ENCODE results near the gene EID2. TPM values are rescaled to one million over a fixed set of nuclear protein-coding genes. Genes with fewer than 3 reads are reported as not detected.

The EID2 gene
- total RNA-seq, 1 experiment from 2014 or later: 8.5 TPM

DNA sequence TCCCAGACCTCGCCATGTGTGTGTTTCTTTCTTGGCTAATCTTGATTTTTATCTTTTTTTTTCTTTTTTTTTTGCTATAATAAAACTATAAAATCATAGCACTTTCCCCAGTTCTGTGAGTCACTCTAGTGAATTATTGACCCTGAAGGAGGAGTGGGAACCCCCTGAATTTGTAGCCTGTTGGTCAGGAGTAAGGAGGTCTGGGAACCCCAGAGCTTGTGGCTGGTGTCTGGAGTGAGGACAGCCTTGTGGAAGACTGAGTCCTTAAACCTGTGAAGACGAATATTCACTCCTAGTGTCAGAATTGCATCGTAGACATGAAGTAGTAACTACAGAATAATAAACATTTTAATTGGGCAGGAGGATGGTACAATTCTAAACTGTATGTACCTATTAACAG, 14.8 kb downstream of the EID2 start:
- ChIA-PET CTCF (interaction anchor here (0.7 to 3.3 kb wide), 3 partner anchors 8 to 320 kb away, joined by 5 to 18 read pairs (median 11); partner anchors contain the start of gene EID2B), POLR2A (interaction anchor here (1.1 kb wide), 1 partner anchor 134 kb away, joined by 3 read pairs; the partner anchor contains the start of gene MED29)
- Mint-ChIP-seq H3K4me1 (ENCODE audit: insufficient read depth, unreplicated experiment) (no peaks in the 10 kb centered on the region), H3K36me3 (ENCODE audit: insufficient read depth, unreplicated experiment) (peaks cover 24% of the 10 kb centered on the region), H3K9me3 (ENCODE audit: unreplicated experiment) (no peaks in the 10 kb centered on the region), H3K4me3 (ENCODE audit: unreplicated experiment) (no peak overlapping the region), H3K27me3 (ENCODE audit: insufficient read depth, unreplicated experiment) (no peaks in the 10 kb centered on the region), H3K27ac (ENCODE audit: low read depth, unreplicated experiment) (no peak overlapping the region)
- no peak for DNase-seq (ENCODE audit: unreplicated experiment)
- BruUV-seq (replicated peaks): no TSS peak
- intact Hi-C loops (cut with micrococcal nuclease): no loop called here
- TF ChIP-seq, protein P1, sequence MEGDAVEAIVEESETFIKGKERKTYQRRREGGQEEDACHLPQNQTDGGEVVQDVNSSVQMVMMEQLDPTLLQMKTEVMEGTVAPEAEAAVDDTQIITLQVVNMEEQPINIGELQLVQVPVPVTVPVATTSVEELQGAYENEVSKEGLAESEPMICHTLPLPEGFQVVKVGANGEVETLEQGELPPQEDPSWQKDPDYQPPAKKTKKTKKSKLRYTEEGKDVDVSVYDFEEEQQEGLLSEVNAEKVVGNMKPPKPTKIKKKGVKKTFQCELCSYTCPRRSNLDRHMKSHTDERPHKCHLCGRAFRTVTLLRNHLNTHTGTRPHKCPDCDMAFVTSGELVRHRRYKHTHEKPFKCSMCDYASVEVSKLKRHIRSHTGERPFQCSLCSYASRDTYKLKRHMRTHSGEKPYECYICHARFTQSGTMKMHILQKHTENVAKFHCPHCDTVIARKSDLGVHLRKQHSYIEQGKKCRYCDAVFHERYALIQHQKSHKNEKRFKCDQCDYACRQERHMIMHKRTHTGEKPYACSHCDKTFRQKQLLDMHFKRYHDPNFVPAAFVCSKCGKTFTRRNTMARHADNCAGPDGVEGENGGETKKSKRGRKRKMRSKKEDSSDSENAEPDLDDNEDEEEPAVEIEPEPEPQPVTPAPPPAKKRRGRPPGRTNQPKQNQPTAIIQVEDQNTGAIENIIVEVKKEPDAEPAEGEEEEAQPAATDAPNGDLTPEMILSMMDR (IDR thresholded peaks at IDR 0.05; ENCODE audit: unreplicated experiment): no peak

DNA sequence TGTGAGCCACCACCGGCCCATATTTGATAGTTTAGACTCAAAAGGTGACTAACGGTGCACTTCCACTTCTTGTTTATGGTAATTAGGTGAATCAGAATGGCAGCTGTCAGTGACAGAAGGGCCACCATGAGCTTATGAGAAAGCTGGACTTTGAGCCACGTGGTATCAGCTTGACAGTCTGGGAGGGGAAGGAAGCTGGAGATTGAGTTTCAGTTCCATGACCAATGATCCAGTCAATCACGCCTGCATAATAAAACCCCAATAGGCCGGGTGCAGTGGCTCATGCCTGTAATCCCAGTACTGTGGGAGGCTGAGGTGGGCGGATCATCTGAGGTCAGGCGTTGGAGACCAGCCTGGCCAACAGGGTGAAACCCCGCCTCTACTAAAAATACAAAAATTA, 15.5 kb downstream of the EID2 start:
- no TSS peak for BruUV-seq (replicated peaks)
- no peaks in the 10 kb centered on the region for H3K9me3 Mint-ChIP-seq (ENCODE audit: unreplicated experiment)
- no peaks in the 10 kb centered on the region for H3K27me3 Mint-ChIP-seq (ENCODE audit: insufficient read depth, unreplicated experiment)
- DNase-seq (ENCODE audit: unreplicated experiment): no peak
- CTCF ChIA-PET: interaction anchor here (2.1 to 3.3 kb wide), 2 partner anchors 9 to 50 kb away, joined by 11 to 18 read pairs; partner anchors contain the start of gene EID2B
- peaks cover 23% of the 10 kb centered on the region for H3K36me3 Mint-ChIP-seq (ENCODE audit: insufficient read depth, unreplicated experiment)
- TF ChIP-seq, protein P1 (IDR thresholded peaks at IDR 0.05; ENCODE audit: unreplicated experiment): no peak
- no peak overlapping the region for H3K27ac Mint-ChIP-seq (ENCODE audit: low read depth, unreplicated experiment)
- POLR2A ChIA-PET: no interaction called here
- intact Hi-C loops (cut with micrococcal nuclease): no loop called here
- H3K4me1 Mint-ChIP-seq (ENCODE audit: insufficient read depth, unreplicated experiment): no peaks in the 10 kb centered on the region
- no peak overlapping the region for H3K4me3 Mint-ChIP-seq (ENCODE audit: unreplicated experiment)

DNA sequence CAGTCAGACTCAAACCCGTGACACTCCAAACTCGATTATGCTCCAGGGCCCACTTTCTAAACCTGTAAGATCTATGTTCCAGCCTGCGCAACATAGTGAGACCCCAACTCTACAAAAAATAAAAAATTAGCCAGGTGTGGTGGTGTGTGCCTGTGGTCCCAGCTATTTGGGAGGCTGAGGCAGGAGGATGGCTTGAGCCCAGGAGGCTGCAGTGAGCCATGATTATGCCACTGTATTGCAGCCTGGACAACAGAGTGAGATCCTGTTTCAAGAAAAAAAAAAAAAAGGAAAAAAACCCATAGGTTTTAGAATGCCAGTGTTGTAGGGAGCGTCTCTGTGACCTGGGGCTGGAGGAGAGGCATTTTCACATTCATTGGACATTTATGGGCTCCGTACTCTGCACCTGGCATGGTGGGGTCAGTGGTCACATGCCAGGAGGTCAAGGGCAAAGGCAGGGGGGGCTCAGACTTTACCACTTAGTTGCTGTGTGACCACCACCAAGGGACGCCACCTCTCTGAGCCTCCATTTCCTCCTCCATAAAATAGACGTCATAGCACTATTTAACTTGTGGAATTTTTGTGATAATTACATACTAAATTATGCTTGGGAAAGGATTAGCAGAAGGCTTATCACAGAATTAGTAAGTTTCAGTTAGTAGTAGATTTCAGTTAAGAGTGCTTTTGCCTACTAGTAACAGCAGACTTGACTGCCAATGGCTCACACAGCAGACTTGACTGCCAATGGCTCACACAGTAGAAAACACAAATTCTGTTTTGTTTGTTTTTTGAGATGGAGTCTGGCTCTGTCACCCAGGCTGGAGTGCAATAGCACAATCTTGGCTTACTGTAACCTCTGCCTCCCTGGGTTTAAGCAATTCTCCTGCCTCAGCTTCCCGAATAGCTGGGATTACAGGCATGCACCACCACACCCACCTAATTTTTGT, 19.1 kb downstream of the EID2 start:
- peaks cover 4% of the 10 kb centered on the region for H3K4me1 Mint-ChIP-seq (ENCODE audit: insufficient read depth, unreplicated experiment)
- intact Hi-C loops (cut with micrococcal nuclease): no loop called here
- no peaks in the 10 kb centered on the region for H3K36me3 Mint-ChIP-seq (ENCODE audit: insufficient read depth, unreplicated experiment)
- no peaks in the 10 kb centered on the region for H3K9me3 Mint-ChIP-seq (ENCODE audit: unreplicated experiment)
- TF ChIP-seq, protein P1 (IDR thresholded peaks at IDR 0.05; ENCODE audit: unreplicated experiment): no peak
- no TSS peak for BruUV-seq (replicated peaks)
- POLR2A ChIA-PET: no interaction called here
- peaks cover 20% of the 10 kb centered on the region for H3K27me3 Mint-ChIP-seq (ENCODE audit: insufficient read depth, unreplicated experiment)
- H3K4me3 Mint-ChIP-seq (ENCODE audit: unreplicated experiment): no peak overlapping the region
- H3K27ac Mint-ChIP-seq (ENCODE audit: low read depth, unreplicated experiment): no peak overlapping the region
- CTCF ChIA-PET: interaction anchor here (0.9 to 1.2 kb wide), 3 partner anchors 12 to 25 kb away, joined by 3 to 7 read pairs (median 3); partner anchors contain the start of gene EID2B
- no peak for DNase-seq (ENCODE audit: unreplicated experiment)

DNA sequence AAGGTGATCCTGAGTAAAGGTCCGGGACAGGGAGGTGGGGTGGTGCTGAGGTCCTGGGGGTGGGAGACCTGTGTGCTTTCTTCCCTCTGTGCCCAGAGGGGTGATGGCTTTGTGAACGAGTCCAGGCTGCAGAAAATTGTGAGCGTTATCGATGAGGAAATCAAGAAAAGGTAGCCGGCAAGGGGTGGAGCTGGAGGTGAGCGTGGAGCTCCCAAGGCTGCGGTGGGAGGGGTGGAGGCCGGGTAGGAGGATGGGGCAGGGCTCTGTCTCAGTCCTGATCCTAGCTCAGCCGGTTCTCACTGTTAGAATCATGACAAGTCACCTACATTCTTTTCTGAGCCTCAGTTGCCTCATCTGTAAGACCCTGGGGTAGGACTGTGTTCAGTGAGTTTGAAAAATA, 21.0 kb downstream of the EID2 start:
- CTCF ChIA-PET: interaction anchor here (0.5 to 1.6 kb wide), 4 partner anchors 14 to 45 kb away, joined by 4 to 7 read pairs (median 5); partner anchors contain the start of gene EID2B
- no peak for DNase-seq (ENCODE audit: unreplicated experiment)
- TF ChIP-seq, protein P1 (IDR thresholded peaks at IDR 0.05; ENCODE audit: unreplicated experiment): no peak
- Mint-ChIP-seq H3K4me3 (ENCODE audit: unreplicated experiment) (no peak overlapping the region), H3K9me3 (ENCODE audit: unreplicated experiment) (no peaks in the 10 kb centered on the region), H3K27ac (ENCODE audit: low read depth, unreplicated experiment) (no peak overlapping the region), H3K4me1 (ENCODE audit: insufficient read depth, unreplicated experiment) (peaks cover 8% of the 10 kb centered on the region), H3K36me3 (ENCODE audit: insufficient read depth, unreplicated experiment) (no peaks in the 10 kb centered on the region), H3K27me3 (ENCODE audit: insufficient read depth, unreplicated experiment) (peaks cover 39% of the 10 kb centered on the region)
- intact Hi-C loops (cut with micrococcal nuclease): no loop called here
- no TSS peak for BruUV-seq (replicated peaks)
- POLR2A ChIA-PET: interaction anchor here (0.9 kb wide), 1 partner anchor 38 kb away, joined by 3 read pairs; the partner anchor contains the start of gene TIMM50

Measured in MCF 10A (cell line).